SK-N-SH treated with all-trans-retinoic acid at 6 μM for 48 hours (cell line): Measurements from ENCODE around the gene VAT1L.

Experiments used
- ATAC-seq: fragments of 200-7000 bp; cut with Tn5 transposase; 3 replicates; pipeline ENCODE4 v1.9.1; 2020; ENCODE audit warnings: mild to moderate bottlenecking, moderate library complexity
- ARNTL ChIP-seq: fragments of 450-650 bp; formaldehyde crosslinking; IDR thresholded peaks from 2 replicates; pipeline ENCODE4 v1.5.0; 2020; ENCODE audit warnings: low read depth, mild to moderate bottlenecking, moderate library complexity, borderline replicate concordance
- BACH2 ChIP-seq: fragments of 250-450 bp; sonication (Bioruptor Pico); IDR thresholded peaks from 2 replicates; pipeline ENCODE4 v1.9.0; 2021; ENCODE audit warnings: mild to moderate bottlenecking, borderline replicate concordance
- CSDC2 ChIP-seq: fragments of 250-450 bp; sonication (Bioruptor Pico); IDR thresholded peaks from 2 replicates; pipeline ENCODE4 v1.5.0; 2020; ENCODE audit warnings: mild to moderate bottlenecking, moderate library complexity
- ESRRG ChIP-seq: fragments of 250-450 bp; sonication (Bioruptor Pico); IDR thresholded peaks from 2 replicates; pipeline ENCODE4 v1.6.1; 2021; ENCODE audit warnings: mild to moderate bottlenecking
- GLIS3 ChIP-seq: fragments of 250-450 bp; sonication (Bioruptor Pico); IDR thresholded peaks from 2 replicates; pipeline ENCODE4 v1.5.0; 2020; ENCODE audit warnings: mild to moderate bottlenecking, moderate library complexity
- ISL1 ChIP-seq: fragments of 250-450 bp; sonication (Bioruptor Pico); IDR thresholded peaks from 2 replicates; pipeline ENCODE4 v2.1.2; 2022; ENCODE audit warnings: mild to moderate bottlenecking, moderate library complexity
- OSR1 ChIP-seq: fragments of 250-450 bp; sonication (Bioruptor Pico); IDR thresholded peaks from 2 replicates; pipeline ENCODE4 v1.8.0; 2022; ENCODE audit warnings: moderate library complexity, mild to moderate bottlenecking, inconsistent platforms
- PPARA ChIP-seq: fragments of 250-450 bp; sonication (Bioruptor Pico); IDR thresholded peaks from 2 replicates; pipeline ENCODE4 v1.5.0; 2020; ENCODE audit warnings: mild to moderate bottlenecking, borderline replicate concordance
- RARB ChIP-seq: fragments of 250-450 bp; sonication (Bioruptor Pico); IDR thresholded peaks from 2 replicates; pipeline ENCODE4 v1.8.0; 2021; ENCODE audit warnings: mild to moderate bottlenecking, moderate library complexity
- SNAI2 ChIP-seq: fragments of 250-450 bp; sonication (Bioruptor Pico); IDR thresholded peaks from 2 replicates; pipeline ENCODE4 v1.5.0; 2020; ENCODE audit warnings: mild to moderate bottlenecking, moderate library complexity
- TCF4 ChIP-seq: fragments of 250-450 bp; sonication (Bioruptor Pico); IDR thresholded peaks from 2 replicates; pipeline ENCODE4 v1.8.0; 2021; ENCODE audit warnings: mild to moderate bottlenecking, moderate library complexity, borderline replicate concordance
- TOX ChIP-seq: fragments of 250-450 bp; sonication (Bioruptor Pico); IDR thresholded peaks from 2 replicates; pipeline ENCODE4 v1.8.0; 2021; ENCODE audit warnings: mild to moderate bottlenecking, moderate library complexity, borderline replicate concordance
- ZC3H10 ChIP-seq: fragments of 250-450 bp; sonication (Bioruptor Pico); IDR thresholded peaks from 2 replicates; pipeline ENCODE4 v1.5.1; 2021; ENCODE audit warnings: mild to moderate bottlenecking, moderate library complexity
- ZFP3 ChIP-seq: fragments of 250-450 bp; sonication (Bioruptor Pico); IDR thresholded peaks from 2 replicates; pipeline ENCODE4 v1.5.0; 2020; ENCODE audit warnings: mild to moderate bottlenecking, moderate library complexity
- ZFP30 ChIP-seq: fragments of 450-650 bp; formaldehyde crosslinking; IDR thresholded peaks from 2 replicates; pipeline ENCODE4 v1.5.0; 2022; ENCODE audit warnings: mild to moderate bottlenecking, moderate library complexity
- ZNF565 ChIP-seq: fragments of 450-650 bp; formaldehyde crosslinking; conservative IDR thresholded peaks from 2 replicates; pipeline ENCODE4 v1.5.0; 2020; ENCODE audit warnings: low read depth, mild to moderate bottlenecking, moderate library complexity
- ZNF70 ChIP-seq: fragments of 450-650 bp; formaldehyde crosslinking; IDR thresholded peaks from 2 replicates; pipeline ENCODE4 v1.5.0; 2020; ENCODE audit warnings: mild to moderate bottlenecking, moderate library complexity
- TF ChIP-seq, protein P1 (sequence below): fragments of 250-450 bp; sonication (Bioruptor Pico); IDR thresholded peaks from 2 replicates; pipeline ENCODE4 v1.5.1; 2021; ENCODE audit warnings: mild to moderate bottlenecking, moderate library complexity
- TF ChIP-seq, protein P2 (sequence below): fragments of 250-450 bp; sonication (Bioruptor Pico); IDR thresholded peaks from 2 replicates; pipeline ENCODE4 v1.8.0; 2021; ENCODE audit warnings: low read depth, mild to moderate bottlenecking, moderate library complexity, borderline replicate concordance
- TF ChIP-seq, protein P3 (sequence below): fragments of 250-450 bp; sonication (Bioruptor Pico); IDR thresholded peaks from 2 replicates; pipeline ENCODE4 v1.5.1; 2020; ENCODE audit warnings: low read depth, mild to moderate bottlenecking, moderate library complexity
- TF ChIP-seq, protein P4 (sequence below): fragments of 250-450 bp; sonication (Bioruptor Pico); IDR thresholded peaks from 2 replicates; pipeline ENCODE4 v1.8.0; 2020; ENCODE audit warnings: mild to moderate bottlenecking, moderate library complexity, borderline replicate concordance
- TF ChIP-seq, protein P5 (sequence below): fragments of 250-450 bp; sonication (Bioruptor Pico); IDR thresholded peaks from 2 replicates; pipeline ENCODE4 v1.5.0; 2020; ENCODE audit warnings: mild to moderate bottlenecking, moderate library complexity

VAT1L gene

DNA sequence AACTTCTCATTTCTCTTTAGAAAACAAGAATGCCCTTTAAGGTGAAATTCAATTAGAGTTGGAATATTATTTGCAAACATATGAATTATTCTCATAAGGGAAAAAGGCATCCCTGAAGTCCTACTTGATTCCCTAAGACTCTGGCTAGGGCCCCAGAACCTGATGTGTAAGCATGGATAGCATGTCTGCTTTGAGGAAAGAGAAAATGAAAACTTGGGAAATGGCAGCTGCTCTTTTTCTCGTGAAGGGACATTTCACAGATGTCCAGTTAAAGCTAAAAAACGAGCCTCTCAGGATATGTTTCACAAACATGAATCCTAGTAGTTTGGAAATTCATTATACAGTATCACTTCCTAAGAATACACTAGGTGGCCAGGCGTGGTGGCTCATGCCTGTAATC, 121.7 kb downstream of the VAT1L start (continued):
- TF ChIP-seq, protein P1, sequence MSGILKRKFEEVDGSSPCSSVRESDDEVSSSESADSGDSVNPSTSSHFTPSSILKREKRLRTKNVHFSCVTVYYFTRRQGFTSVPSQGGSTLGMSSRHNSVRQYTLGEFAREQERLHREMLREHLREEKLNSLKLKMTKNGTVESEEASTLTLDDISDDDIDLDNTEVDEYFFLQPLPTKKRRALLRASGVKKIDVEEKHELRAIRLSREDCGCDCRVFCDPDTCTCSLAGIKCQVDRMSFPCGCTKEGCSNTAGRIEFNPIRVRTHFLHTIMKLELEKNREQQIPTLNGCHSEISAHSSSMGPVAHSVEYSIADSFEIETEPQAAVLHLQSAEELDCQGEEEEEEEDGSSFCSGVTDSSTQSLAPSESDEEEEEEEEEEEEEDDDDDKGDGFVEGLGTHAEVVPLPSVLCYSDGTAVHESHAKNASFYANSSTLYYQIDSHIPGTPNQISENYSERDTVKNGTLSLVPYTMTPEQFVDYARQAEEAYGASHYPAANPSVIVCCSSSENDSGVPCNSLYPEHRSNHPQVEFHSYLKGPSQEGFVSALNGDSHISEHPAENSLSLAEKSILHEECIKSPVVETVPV (CRISPR knock-in tag) = no peak

DNA sequence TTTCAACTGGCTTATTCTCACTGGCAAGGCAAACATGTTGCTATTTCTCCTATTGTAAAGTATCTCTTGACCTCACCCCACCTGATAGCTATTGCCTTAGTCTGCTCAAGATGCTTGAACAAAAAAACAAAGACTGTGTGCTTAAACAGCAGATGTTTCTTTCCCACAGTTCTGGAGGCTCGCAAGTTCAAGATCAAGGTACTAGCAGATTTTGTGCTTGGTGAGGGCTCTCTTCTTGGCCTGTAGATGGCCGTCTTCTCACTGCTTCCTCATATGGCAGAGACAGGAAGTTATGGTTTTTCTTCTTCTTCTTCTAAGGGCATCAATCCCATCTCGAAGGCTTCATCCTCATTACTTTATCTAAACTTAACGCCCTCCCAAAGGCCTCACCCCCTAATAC, 124.3 kb downstream of the VAT1L start:
- TF ChIP-seq SNAI2 (CRISPR knock-in tag) (no peak), ESRRG (CRISPR knock-in tag) (no peak), ZNF565 (CRISPR knock-in tag) (no peak), ARNTL (CRISPR knock-in tag) (no peak), RARB (CRISPR knock-in tag) (no peak), ISL1 (CRISPR knock-in tag) (no peak), GLIS3 (CRISPR knock-in tag) (no peak), ZNF70 (no peak), TOX (CRISPR knock-in tag) (no peak), TCF4 (CRISPR knock-in tag) (no peak), PPARA (CRISPR knock-in tag) (no peak), BACH2 (no peak), CSDC2 (no peak), OSR1 (CRISPR knock-in tag) (no peak)
- TF ChIP-seq, protein P2, sequence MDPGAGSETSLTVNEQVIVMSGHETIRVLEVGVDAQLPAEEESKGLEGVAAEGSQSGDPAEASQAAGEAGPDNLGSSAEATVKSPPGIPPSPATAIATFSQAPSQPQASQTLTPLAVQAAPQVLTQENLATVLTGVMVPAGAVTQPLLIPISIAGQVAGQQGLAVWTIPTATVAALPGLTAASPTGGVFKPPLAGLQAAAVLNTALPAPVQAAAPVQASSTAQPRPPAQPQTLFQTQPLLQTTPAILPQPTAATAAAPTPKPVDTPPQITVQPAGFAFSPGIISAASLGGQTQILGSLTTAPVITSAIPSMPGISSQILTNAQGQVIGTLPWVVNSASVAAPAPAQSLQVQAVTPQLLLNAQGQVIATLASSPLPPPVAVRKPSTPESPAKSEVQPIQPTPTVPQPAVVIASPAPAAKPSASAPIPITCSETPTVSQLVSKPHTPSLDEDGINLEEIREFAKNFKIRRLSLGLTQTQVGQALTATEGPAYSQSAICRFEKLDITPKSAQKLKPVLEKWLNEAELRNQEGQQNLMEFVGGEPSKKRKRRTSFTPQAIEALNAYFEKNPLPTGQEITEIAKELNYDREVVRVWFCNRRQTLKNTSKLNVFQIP (CRISPR knock-in tag) = no peak
- TF ChIP-seq, protein P3, sequence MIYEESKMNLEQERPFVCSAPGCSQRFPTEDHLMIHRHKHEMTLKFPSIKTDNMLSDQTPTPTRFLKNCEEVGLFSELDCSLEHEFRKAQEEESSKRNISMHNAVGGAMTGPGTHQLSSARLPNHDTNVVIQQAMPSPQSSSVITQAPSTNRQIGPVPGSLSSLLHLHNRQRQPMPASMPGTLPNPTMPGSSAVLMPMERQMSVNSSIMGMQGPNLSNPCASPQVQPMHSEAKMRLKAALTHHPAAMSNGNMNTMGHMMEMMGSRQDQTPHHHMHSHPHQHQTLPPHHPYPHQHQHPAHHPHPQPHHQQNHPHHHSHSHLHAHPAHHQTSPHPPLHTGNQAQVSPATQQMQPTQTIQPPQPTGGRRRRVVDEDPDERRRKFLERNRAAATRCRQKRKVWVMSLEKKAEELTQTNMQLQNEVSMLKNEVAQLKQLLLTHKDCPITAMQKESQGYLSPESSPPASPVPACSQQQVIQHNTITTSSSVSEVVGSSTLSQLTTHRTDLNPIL = no peak
- TF ChIP-seq, protein P1 (CRISPR knock-in tag) = no peak
- TF ChIP-seq, protein P4, sequence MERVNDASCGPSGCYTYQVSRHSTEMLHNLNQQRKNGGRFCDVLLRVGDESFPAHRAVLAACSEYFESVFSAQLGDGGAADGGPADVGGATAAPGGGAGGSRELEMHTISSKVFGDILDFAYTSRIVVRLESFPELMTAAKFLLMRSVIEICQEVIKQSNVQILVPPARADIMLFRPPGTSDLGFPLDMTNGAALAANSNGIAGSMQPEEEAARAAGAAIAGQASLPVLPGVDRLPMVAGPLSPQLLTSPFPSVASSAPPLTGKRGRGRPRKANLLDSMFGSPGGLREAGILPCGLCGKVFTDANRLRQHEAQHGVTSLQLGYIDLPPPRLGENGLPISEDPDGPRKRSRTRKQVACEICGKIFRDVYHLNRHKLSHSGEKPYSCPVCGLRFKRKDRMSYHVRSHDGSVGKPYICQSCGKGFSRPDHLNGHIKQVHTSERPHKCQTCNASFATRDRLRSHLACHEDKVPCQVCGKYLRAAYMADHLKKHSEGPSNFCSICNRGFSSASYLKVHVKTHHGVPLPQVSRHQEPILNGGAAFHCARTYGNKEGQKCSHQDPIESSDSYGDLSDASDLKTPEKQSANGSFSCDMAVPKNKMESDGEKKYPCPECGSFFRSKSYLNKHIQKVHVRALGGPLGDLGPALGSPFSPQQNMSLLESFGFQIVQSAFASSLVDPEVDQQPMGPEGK (CRISPR knock-in tag) = no peak
- TF ChIP-seq, protein P5, sequence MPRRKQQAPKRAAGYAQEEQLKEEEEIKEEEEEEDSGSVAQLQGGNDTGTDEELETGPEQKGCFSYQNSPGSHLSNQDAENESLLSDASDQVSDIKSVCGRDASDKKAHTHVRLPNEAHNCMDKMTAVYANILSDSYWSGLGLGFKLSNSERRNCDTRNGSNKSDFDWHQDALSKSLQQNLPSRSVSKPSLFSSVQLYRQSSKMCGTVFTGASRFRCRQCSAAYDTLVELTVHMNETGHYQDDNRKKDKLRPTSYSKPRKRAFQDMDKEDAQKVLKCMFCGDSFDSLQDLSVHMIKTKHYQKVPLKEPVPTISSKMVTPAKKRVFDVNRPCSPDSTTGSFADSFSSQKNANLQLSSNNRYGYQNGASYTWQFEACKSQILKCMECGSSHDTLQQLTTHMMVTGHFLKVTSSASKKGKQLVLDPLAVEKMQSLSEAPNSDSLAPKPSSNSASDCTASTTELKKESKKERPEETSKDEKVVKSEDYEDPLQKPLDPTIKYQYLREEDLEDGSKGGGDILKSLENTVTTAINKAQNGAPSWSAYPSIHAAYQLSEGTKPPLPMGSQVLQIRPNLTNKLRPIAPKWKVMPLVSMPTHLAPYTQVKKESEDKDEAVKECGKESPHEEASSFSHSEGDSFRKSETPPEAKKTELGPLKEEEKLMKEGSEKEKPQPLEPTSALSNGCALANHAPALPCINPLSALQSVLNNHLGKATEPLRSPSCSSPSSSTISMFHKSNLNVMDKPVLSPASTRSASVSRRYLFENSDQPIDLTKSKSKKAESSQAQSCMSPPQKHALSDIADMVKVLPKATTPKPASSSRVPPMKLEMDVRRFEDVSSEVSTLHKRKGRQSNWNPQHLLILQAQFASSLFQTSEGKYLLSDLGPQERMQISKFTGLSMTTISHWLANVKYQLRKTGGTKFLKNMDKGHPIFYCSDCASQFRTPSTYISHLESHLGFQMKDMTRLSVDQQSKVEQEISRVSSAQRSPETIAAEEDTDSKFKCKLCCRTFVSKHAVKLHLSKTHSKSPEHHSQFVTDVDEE (CRISPR knock-in tag) = no peak
- TF ChIP-seq, all 23 proteins: peak for 0
- ATAC-seq = no peak

DNA sequence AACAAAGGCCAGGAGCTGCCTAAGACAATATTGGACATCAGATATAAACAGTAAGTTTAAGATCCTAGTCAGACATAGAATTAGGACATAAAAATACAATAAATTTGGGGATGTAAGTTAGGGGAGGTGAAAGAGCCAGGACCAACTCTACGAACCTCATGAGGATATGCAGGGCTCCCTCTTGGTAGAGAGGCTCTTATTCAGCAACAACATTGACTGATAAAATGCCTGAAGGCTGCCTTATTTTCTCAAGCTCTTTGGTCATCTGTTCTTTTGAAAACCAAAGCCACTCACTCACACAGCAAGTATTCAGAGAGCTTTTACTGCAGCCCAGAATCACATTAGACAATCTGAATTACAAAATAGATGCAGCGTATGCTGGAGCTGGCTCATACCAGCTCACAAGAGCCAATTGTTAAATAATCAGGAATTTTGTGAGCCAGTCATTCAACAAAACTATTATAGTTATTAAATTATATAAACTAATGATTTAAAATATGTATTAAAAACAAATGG, 125.4 kb downstream of the VAT1L start:
- TF ChIP-seq, protein P4 (CRISPR knock-in tag) = no peak
- TF ChIP-seq PPARA (CRISPR knock-in tag) = no peak
- no peak for TF ChIP-seq GLIS3 (CRISPR knock-in tag)
- TF ChIP-seq, protein P3 = no peak
- no peak for TF ChIP-seq ZFP30 (CRISPR knock-in tag)
- no peak for TF ChIP-seq RARB (CRISPR knock-in tag)
- TF ChIP-seq OSR1 (CRISPR knock-in tag) = no peak
- no peak for TF ChIP-seq ZC3H10
- TF ChIP-seq ZFP3 (CRISPR knock-in tag) = peak; percentile 92
- TF ChIP-seq ARNTL (CRISPR knock-in tag) = no peak
- TF ChIP-seq ZNF565 (CRISPR knock-in tag) = no peak
- TF ChIP-seq ISL1 (CRISPR knock-in tag) = peak; percentile 57
- TF ChIP-seq, all 23 proteins: peak for 2
- no peak for ATAC-seq
